Measurements from ENCODE around the gene PTPRN2. TPM values are rescaled to one million over a fixed set of nuclear protein-coding genes. Genes with fewer than 3 reads are reported as not detected.

PTPRN2 gene
- total RNA-seq, 4 donors from 2014 or later = 6.6 to 10.7 (median 8.2) TPM

DNA sequence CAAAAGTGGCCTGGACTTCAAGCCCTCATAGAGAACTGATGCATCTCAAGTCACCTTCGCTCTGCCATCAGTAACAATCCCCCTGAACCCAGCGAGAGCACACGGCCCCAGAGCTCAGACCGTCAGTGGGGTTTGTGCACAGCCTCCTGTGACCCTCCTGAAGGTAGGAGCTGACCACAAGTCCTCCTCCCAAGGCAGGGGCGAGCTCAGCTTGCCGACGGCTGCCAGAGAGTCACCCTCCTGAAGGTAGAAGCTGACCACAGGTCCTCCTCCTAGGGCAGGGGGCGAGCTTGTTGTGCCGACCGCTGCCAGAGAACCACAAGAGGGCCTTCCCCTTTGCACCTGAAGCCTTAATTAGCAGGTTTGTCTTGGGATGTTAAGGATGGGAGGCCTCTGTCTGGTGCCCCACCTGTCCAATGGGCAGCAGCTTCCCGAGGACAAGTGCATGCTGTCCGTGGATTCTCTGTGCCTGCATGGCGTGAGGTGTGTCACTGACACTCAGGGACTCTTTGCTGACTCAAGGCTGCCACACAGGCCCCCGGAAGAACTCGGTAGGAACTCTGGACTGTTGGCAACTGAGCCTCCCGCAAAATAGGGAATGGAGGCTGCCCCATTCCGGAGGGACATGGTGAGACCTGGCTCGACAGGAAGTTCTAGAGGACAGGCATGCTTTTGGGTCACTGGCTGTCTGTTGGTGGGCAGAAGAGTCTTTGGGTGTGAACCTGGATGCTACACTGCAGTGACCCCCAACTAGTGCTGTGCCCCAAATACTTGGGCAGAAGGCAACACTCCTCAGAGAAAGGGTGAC lies 763.4 kb downstream of the PTPRN2 start:
- no peak overlapping the region for H3K27ac ChIP-seq
- TF ChIP-seq EP300 (IDR thresholded peaks at IDR 0.05) (no peak), POLR2A (IDR thresholded peaks at IDR 0.05) (no peak)
- TF ChIP-seq, protein P1, sequence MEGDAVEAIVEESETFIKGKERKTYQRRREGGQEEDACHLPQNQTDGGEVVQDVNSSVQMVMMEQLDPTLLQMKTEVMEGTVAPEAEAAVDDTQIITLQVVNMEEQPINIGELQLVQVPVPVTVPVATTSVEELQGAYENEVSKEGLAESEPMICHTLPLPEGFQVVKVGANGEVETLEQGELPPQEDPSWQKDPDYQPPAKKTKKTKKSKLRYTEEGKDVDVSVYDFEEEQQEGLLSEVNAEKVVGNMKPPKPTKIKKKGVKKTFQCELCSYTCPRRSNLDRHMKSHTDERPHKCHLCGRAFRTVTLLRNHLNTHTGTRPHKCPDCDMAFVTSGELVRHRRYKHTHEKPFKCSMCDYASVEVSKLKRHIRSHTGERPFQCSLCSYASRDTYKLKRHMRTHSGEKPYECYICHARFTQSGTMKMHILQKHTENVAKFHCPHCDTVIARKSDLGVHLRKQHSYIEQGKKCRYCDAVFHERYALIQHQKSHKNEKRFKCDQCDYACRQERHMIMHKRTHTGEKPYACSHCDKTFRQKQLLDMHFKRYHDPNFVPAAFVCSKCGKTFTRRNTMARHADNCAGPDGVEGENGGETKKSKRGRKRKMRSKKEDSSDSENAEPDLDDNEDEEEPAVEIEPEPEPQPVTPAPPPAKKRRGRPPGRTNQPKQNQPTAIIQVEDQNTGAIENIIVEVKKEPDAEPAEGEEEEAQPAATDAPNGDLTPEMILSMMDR (IDR thresholded peaks at IDR 0.05) = no peak
- DNase-seq (ENCODE audit: low spot score in 2 of 2) = no peak
- H3K27me3 ChIP-seq = no peaks in the 10 kb centered on the region
- WGBS, 2 donors = 83 to 91% methylated on average over 6 to 16 of the region's 18 CpGs
- no peak overlapping the region for H3K4me3 ChIP-seq
- no peaks in the 10 kb centered on the region for H3K36me3 ChIP-seq
- peaks cover 0 to 15% (median 0%) of the 10 kb centered on the region in 4 donors for H3K9me3 ChIP-seq
- H3K4me1 ChIP-seq = no peaks in the 10 kb centered on the region

DNA sequence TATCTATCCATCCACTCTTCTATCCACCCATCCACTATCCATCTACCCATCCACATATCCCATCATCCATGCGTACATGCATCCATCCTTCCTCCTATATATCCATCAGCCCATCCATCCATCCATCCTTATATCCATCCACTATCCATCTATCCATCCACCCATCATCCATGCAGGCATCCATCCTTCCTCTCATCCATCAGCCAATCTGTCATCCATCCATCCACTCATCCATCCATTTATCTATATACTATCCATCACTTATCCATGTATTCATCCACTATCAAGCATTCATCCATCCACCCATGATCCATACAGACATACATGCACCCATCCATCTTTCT lies 765.0 kb downstream of the PTPRN2 start:
- Histone ChIP-seq H3K9me3 (peaks cover 0 to 15% (median 0%) of the 10 kb centered on the region in 4 donors), H3K27ac (no peak overlapping the region), H3K4me1 (no peaks in the 10 kb centered on the region), H3K27me3 (no peaks in the 10 kb centered on the region), H3K36me3 (no peaks in the 10 kb centered on the region), H3K4me3 (no peak overlapping the region)
- WGBS, 2 donors = 90 to 98% methylated on average over 1 of the region's 1 CpG
- DNase-seq (ENCODE audit: low spot score in 2 of 2) = no peak
- TF ChIP-seq POLR2A (IDR thresholded peaks at IDR 0.05) (no peak), EP300 (IDR thresholded peaks at IDR 0.05) (no peak)
- TF ChIP-seq, protein P1 (IDR thresholded peaks at IDR 0.05) = no peak

DNA sequence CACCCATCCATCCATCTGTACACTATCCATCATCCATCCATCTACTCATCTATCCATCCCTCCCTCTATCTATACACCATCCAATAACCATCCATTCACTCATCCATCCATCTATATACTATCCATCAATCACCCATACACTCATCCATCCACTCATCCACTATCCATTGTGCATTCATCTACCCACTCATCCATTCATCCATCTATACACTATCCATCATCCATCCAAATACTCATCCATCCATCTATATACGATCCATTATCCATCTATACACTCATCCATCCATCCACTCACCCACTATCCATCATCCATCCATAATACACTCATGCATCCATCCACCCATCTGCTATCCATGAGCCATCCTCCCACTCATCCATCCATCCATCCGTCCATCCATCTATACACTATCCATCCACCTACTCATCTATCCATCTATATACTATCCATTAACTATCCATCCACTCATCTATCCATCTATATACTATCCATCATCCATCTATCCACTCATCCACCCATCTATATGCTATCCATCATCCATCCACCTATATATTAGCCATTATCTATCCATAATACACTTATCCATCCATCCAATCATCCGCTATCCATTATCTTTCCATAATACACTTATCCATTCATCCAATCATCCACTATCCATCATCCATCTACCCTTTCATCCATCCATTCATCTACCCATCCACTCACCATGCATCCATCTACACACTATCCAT lies 765.5 kb downstream of the PTPRN2 start:
- TF ChIP-seq EP300 (IDR thresholded peaks at IDR 0.05) = no peak
- TF ChIP-seq POLR2A (IDR thresholded peaks at IDR 0.05) = no peak
- TF ChIP-seq, protein P1 (IDR thresholded peaks at IDR 0.05) = no peak
- 89 to 91% methylated on average over 3 of the region's 3 CpGs for WGBS, 2 donors
- no peak for DNase-seq (ENCODE audit: low spot score in 2 of 2)

DNA sequence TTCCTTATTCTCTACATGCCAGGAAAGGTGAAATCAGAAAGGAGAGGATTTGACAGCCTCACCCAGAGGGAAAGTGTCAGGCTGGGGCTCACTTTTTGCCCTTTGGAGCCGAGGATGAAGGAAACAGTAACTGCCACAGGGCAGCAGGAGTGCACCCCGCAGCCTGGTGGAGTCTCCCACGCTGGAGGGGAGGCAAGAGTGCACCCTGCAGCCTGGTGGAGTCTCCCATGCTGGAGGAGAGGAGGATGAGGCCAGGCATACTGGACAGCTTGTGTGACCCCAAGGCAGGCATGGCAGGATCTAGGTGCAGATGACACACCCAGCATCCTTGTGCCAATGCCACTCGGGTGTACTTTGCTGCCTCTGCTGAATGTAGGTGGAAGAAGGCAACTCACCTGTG lies 766.8 kb downstream of the PTPRN2 start:
- TF ChIP-seq, protein P1 (IDR thresholded peaks at IDR 0.05) = no peak
- Histone ChIP-seq H3K4me1 (no peaks in the 10 kb centered on the region), H3K9me3 (peaks cover 0 to 19% (median 0%) of the 10 kb centered on the region in 4 donors), H3K4me3 (no peak overlapping the region), H3K36me3 (no peaks in the 10 kb centered on the region), H3K27me3 (no peaks in the 10 kb centered on the region), H3K27ac (no peak overlapping the region)
- DNase-seq (ENCODE audit: low spot score in 2 of 2) = no peak
- 86% methylated on average over 4 of the region's 4 CpGs for WGBS, 2 donors

More for the DNA sequence above, 765.5 kb downstream of the PTPRN2 start:
- Histone ChIP-seq H3K9me3 (peaks cover 0 to 10% (median 0%) of the 10 kb centered on the region in 4 donors), H3K4me3 (no peak overlapping the region), H3K27me3 (no peaks in the 10 kb centered on the region), H3K4me1 (no peaks in the 10 kb centered on the region), H3K27ac (no peak overlapping the region), H3K36me3 (no peaks in the 10 kb centered on the region)

DNA sequence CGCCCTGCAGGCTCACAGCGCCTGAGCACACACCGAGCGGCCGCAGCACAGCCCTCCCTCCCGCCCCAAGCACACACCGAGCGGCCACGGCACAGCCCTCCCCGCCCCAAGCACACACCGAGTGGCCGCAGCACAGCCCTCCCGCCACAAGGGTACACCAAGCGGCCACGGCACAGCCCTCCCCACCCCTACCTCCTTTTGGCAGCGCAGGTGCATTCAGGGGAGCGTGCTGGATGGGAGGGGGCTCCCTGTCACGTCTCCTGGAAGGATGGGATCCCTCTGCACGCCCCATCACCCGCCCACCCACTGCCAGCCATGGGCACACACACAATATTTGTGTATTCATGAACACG lies 768.2 kb downstream of the PTPRN2 start:
- DNase-seq (ENCODE audit: low spot score in 2 of 2) = no peak
- H3K36me3 ChIP-seq = no peaks in the 10 kb centered on the region

More for the DNA sequence above, 768.2 kb downstream of the PTPRN2 start:
- TF ChIP-seq EP300 (IDR thresholded peaks at IDR 0.05) (no peak), POLR2A (IDR thresholded peaks at IDR 0.05) (no peak)
- TF ChIP-seq, protein P1 (IDR thresholded peaks at IDR 0.05) = no peak
- no peaks in the 10 kb centered on the region for H3K4me1 ChIP-seq
- no peaks in the 10 kb centered on the region for H3K27me3 ChIP-seq
- H3K9me3 ChIP-seq = peaks cover 0 to 26% (median 0%) of the 10 kb centered on the region in 4 donors
- H3K4me3 ChIP-seq = no peak overlapping the region
- H3K27ac ChIP-seq = no peak overlapping the region
- WGBS, 2 donors = 73 to 78% methylated on average over 18 to 20 of the region's 21 CpGs
